GM19025 (cell line): ENCODE measurements around the gene GRHL1.
A peak's percentile ranks its signal among the peaks of the same experiment; 100 is the strongest.

Experiments
- ATAC-seq: cut with Tn5 transposase; IDR thresholded peaks from one replicate; pipeline ENCODE4 v1.9.1; 2021; ENCODE audit warnings: mild to moderate bottlenecking, low read depth, moderate library complexity; ENCODE audit not compliant: unreplicated experiment

GRHL1 gene

DNA sequence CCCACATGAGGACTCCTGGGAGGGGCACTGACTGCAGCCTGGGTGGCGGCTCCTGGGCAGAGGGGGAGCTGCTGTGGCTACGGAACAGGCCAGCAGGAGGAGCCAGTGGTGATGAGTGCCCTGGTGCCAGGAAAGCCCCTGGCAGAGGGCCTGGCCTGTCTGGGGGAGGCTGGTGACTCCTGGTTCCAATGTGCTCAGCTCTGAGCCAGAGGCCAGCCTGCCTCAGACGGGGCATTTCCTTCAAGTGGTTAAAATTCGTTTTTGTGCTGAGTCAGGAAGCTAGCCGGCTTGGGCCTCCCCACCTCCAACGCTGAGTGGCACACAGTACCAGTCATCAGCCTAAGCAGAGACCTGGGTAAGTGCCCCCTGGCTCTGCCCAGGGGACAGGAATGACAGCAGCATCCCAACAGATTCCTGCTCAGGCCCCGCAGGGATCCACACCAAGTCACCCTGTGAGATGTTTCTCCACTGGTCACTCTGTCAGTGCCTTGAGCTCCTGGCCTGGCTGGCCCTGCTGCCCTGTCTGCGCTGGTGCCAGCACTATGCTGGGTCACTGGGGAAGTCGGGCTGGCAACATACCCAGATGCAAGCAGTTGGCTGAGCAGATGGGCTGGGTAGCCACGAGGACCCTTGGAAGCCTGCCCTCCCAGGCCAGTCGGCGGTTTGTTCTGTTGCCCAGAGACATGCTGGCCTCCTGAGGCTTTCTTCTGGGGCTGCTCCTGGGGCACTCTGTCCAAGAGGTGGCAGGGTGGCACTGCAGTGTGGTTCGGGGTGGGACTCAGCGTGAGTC, 84.8 kb downstream of the GRHL1 start:
- peak; percentile 76 for ATAC-seq

DNA sequence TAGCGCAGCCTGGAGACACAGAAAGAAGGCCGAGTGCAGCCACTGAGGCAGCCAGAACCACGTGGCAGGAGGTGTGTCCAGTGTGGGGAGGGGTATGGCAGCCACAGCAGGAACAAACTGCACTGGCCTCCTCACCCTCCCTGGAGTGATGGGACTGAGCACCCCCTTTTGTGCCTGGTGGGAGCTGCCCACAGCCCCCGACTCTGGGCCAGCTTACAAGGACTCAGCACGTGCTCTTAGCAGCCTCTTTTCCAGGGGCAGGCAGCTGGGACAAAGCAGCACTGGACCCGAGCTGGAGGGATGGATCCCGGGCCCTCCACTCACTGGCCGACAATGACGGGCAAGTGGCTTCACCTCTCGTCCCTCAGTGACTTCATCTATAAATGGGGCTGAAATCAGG, 86.6 kb downstream of the GRHL1 start:
- no peak for ATAC-seq

DNA sequence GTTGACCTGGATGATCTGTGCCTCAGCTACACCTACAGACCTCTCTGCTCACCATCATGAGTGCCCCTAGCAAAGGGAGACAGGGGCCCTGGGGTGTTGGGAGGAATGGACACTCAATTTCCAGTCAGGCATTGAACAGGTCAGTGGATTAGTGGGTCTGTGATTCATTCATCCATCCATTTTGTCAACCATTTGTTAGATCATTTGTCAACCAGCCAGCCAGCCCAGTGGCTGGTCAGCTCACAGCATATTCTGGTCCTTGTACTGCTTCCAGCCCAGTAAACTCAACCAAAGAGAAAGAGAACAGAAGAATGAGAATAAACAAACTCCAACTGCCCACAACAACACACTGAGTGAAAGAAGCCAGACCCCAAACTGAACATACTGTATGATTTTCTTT, 87.2 kb downstream of the GRHL1 start:
- no peak for ATAC-seq

DNA sequence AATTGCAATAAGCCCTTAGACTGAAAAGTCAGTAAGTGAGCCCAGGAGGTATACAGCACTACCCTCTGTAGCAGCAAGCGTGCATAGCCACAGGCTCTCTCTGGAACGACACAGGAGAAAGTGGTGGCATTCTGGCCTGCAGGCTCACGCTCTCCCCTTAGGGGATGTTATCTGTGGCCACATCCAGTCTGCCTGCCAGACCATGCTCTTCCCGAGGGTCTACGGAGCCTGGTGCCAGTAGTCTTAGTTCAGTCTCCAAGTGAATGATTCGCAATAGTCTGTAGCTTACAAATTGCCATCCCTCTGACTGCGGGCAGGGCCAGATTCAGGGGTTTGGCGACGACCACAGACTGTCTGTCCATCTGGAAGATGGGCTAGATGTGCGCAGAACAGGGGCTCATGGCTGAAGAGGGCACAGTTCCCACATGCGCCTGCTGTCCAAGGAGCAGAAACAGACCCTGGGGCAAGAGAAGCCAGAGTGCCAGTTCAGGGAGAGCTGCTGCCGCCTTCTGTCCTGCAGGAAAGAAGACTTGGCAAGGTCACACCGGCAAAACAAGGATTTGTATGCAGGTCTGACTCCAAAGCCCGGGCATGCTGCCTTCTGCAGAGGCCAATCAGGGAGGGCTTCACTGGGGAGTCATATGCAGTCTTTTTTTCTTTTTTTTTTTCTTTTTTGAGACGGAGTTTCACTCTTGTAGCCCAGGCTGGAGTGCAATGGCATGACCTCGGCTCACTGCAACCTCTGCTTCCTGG, 88.3 kb downstream of the GRHL1 start:
- no peak for ATAC-seq

DNA sequence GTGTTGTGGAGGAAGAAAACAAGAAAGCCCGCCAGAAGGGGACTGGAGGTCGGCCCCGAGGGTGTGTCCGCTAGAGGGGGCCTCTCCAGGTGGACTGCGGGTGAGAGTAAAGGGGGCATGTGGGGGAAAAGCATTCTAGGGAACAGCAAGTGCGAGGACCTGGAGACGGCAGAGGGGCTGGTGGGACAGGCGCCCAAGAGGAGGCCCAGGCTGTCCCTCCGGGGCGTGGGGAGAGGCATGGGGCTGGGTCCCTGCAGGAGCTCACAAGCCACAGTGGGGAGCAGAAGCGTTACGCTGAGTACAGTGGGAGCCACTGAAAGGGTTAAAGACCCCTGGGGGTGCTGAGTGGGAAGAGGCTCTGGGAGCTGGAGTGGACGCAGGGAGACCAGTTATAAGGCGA, 90.2 kb downstream of the GRHL1 start:
- no peak for ATAC-seq

DNA sequence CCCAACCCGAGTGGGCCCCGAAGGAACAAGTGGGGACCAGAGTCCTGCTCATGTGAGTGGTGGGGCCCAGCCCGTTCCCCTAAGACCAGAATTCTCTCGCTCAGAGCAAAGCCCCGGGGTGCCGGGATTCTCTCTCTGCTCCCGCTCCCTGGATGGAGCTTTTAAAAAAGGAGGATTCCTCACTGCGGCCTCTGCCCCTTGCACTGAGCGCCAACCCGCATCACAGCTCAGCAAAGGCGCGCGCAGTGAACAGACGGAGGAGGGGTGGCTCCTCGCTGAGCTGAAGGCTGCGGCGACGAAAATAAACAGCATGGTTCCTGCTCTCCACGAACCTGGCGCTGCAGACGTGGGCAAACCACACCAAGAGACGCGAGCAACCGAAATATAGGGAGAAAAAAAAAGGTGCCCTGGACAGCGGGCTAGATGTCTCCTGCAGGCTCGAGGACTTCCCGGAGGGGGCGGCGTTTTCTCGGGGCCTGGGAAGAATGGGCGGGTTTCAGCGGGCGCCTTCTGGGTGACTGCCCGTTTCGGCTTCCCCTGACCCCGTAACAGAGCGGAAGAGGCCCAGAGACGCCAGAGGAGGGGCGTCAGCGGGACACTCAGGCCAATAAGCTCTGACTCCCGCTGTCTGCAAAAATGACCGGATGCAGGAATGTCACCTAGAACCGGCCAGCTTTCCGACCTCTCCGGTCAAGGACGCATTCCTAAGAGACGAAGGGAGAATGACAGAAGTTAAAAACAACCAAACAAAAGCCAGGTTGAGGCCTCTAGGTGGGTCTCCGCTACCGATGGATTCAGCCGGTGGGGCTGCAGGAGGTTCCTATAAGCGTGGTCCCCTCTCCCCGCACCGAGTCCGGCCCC, 91.0 kb downstream of the GRHL1 start:
- ATAC-seq: no peak

DNA sequence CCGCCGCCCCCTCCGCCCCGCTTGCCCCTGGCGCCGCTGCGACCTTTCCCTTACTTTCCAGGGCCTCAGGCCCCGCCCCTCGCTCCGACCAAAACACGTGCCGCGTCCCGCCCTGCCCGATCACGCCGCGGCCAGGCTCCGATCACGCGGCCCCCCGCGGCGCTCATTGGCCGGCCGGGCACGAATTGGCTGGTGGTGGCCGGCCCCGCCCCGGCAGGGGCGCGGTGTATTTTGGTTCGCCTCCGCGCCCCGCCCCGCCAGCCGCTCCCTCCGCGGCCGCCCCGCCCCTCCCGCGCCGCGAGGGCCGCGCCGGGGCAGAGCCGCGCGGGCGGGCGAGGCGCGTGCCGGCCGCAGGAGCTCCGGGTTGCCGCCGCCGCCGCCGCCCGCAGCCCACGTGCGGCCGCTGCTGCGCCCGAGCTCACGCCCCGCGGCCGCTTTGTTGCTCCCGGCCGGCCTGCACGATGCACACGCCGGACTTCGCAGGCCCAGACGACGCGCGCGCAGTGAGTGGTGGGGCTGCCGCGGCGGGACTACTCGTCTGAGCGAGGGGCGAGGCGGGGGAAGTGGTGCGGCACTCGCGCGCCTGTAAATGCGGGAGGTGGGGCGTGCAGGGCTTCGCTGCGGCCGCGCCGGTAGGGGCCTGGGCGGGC, 91.9 kb downstream of the GRHL1 start, which contains the start of gene KLF11:
Gene KLF11, plus strand, starts transcription at position 295 of the 650 bp plus-strand sequence. Its CDS starts 167 bp downstream, at position 462.
- ATAC-seq: peak; percentile 83

DNA sequence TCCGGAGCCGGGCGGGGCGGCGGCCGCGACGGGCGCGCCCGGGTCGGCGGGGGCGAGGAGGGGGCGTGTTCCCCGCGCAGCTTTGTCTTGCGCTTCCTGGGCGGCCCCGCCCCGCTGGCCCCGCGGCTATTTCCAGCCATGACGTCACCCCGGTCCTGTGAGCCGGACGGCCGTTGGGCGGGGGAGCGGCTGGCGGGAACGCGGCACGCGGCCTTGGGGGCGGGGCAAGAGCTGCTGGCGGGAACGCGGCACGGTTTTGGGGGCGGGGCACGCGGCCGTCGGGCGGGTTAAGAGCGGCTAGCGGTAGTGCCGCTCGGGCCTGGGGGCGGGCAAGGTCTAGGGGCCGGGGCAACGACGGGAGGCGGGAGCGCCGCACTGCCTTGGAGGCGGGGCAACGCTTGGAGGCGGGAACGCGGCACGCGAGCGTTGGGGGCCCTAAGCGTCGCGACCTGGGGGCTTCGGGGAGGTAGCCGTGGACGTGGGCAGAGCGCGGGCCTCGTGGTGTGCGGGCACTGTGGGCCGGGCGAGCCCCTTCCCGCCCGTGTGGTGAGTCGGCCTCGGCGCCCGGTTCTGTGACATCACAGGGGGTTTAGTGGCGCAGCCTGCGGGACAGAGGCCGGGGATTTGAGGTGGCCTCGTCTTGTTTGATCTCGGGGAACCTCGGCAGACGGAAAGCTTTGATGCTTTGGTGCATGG, 92.6 kb downstream of the GRHL1 start:
- peak; percentile 40 for ATAC-seq

DNA sequence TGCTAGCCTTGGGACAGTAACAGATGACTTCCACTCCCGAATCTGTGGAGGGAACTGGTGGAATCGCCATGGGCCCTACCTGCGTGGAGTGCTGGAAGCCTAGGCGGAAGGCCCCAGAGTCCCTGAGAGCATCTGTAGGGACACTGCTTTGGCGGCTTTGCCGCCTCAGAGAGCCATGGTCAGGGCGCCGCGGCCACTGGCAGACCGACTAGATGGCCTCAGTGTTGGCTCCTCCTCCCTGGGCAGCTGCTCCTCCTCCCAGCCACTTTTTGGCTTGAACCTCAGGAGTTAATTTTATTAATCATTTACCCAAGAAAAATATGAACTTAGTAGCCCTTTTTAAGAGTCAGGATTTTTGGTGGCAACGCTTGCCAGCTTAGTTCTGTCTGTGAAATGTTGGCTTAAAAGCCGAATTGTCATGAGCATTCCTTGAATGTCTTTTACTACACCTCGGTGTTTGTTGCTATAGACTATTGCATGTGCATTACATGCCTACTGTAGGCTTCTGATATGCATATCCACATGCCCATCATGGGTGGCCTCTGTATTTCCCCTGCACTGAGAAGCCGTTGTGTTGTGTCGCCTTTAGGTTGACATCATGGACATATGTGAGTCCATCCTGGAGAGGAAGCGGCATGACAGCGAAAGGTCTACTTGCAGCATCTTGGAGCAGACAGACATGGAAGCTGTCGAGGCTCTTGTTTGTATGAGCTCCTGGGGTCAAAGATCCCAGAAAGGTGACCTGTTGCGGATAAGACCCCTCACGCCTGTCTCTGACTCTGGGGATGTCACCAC, 94.3 kb downstream of the GRHL1 start:
- no peak for ATAC-seq

DNA sequence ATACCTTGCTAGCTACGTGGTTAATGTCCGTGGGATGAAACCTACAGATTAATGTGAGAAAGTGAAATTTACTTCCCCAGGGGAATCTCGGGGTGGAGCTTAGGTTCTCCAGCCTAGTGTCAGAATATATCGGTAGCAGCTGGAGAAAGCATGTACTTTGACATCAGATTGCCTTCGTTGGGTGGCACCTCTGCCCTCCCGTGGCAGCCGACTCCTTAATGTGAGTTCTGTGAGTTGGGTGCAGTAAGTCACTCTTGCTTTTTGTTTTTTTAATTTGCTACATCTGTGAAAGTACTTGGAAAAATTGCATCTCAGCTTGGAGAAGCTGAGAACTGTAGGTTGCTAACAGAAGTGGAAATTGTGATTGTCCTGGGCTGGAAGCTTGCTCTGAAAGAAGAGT, 95.4 kb downstream of the GRHL1 start:
- ATAC-seq: no peak

DNA sequence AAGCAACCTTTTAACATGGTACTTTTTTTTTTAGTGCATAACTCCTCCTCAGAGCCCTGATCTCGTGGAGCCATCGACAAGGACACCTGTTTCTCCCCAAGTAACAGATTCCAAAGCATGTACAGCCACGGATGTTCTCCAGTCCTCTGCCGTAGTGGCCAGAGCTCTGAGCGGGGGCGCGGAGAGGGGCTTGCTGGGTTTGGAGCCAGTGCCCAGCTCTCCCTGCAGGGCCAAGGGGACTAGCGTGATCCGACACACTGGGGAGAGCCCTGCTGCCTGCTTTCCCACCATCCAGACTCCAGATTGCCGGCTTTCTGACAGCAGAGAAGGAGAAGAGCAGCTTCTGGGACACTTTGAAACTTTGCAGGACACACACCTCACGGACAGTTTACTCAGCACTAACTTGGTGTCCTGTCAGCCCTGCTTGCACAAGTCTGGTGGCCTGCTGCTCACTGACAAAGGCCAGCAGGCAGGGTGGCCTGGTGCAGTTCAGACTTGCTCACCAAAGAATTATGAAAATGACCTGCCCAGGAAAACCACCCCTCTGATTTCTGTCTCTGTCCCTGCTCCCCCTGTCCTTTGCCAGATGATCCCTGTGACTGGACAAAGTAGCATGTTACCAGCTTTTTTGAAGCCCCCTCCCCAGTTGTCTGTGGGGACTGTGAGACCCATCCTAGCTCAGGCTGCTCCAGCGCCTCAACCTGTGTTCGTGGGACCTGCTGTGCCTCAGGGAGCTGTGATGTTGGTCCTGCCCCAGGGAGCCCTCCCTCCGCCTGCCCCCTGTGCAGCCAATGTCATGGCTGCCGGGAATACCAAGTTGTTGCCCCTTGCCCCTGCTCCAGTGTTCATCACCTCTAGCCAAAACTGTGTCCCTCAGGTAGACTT, 96.4 kb downstream of the GRHL1 start:
- ATAC-seq: no peak

DNA sequence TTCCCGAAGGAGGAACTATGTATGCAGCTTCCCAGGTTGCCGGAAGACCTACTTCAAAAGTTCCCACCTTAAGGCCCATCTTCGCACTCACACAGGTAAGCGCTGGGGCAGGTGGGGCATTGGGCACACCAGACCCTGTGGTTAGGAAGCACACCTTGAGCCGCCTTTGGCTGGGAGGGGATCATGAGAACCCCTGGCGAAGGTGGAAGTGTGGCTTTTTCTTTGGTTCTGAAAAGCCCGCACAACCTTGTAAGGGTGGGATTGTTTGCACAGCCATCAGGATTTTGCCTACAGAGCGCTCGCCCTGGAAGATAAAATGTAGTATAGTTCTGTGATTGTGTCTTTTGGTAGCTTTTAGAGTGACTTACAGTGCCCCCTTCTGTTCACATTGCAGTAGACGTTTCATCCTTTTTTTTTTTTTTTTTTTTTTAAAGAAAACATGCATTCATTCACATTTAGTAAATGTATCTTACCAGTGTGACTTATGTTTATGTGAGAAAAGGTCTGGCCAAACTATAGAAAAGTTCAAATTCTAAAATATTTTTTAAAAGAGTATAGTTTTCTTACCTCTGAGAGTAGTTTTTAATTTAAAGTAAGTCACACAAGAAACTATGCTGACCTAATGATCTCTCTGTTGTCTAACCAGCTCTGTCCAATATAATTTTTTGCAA, 97.1 kb downstream of the GRHL1 start:
- ATAC-seq: no peak
